Neural progenitor cell (in vitro differentiated cells): ENCODE results near the gene CRACR2B.

Experiments
- CTCF ChIP-seq: fragments of 200-600 bp; sonication (generic); IDR thresholded peaks from 2 replicates; pipeline ENCODE4 v1.5.1; 2017; ENCODE audit warnings: antibody characterized with exemption, mild to moderate bottlenecking
- EZH2phosphoT487 ChIP-seq: fragments of 200-600 bp; sonication (generic); IDR thresholded peaks from 2 replicates; pipeline ENCODE4 v1.6.1; 2017; ENCODE audit warnings: antibody characterized with exemption

GRCh38 chr11:829847-830294 lies 2.2 kb downstream of the CRACR2B start:
- TF ChIP-seq CTCF (no peak), EZH2phosphoT487 (no peak)
